Glomerular visceral epithelial cell (primary cell): Measurements from ENCODE around the gene IFIT5.
A peak's percentile ranks its signal among the peaks of the same experiment; 100 is the strongest.
"Not testable (repeated sequence)": the region's sequence is repeated elsewhere in the genome, so short reads cannot be mapped to it uniquely, and the experiment has no call there.

Experiments
- DNase-seq: peaks from one replicate; pipeline ENCODE4 v3.0.0-alpha.2; 2016; ENCODE audit errors: extremely low spot score

Gene IFIT5

GRCh38 chr10:89414146-89414878, at the start of gene IFIT5:
Gene IFIT5, plus strand, starts transcription at chr10:89414568. Its CDS starts 231 bp downstream, at chr10:89414799.
- peak; percentile 70 for DNase-seq

DNA sequence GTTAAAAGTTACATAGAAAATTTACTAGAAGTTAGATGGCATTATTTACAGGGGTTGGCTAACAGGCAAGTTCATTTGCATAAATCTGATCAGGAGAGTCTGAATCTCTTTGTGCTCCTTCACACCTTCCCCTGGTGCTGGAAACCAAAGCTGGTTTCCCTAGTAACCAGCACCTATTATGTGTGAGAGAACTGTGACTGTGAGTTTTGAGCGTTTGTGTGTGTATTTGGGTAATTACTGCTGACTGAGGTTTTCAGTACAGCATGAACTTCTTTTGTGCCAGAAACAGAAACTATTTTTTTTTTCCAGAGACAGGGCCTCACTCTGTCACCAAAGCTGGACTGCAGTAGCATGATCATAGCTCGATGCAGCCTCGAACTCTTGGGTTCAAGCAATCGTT, 46.8 kb upstream of the IFIT5 start:
- DNase-seq = no peak

DNA sequence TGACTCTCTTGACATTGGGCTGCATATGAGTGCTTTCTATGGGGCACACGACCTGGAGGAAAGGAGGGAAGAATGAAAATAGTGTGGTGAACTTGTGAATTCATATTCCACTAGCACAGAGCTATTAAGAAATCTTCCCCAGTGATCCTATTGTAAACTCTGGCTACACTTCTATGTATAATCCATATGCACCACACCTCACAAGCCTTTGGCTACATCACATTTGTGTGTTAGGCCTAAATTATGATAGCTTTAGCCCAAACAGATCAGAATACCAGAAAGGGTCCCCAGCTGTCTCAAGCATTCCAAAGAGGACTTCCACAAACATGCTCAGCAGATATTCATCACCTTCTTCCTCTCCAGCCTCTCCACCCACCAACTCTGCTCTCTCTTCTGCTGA, 46.2 kb upstream of the IFIT5 start:
- no peak for DNase-seq

- DNase-seq = peak; percentile 61
These were observed 44.9 kb upstream of the IFIT5 start for GRCh38 chr10:89369156-89370105.

GRCh38 chr10:89371079-89371478, 43.3 kb upstream of the IFIT5 start:
- no peak for DNase-seq

GRCh38 chr10:89371987-89372386, 42.4 kb upstream of the IFIT5 start:
- DNase-seq = no peak

- DNase-seq = peak; percentile 80
These were observed 40.3 kb upstream of the IFIT5 start for GRCh38 chr10:89373916-89374711.

DNA sequence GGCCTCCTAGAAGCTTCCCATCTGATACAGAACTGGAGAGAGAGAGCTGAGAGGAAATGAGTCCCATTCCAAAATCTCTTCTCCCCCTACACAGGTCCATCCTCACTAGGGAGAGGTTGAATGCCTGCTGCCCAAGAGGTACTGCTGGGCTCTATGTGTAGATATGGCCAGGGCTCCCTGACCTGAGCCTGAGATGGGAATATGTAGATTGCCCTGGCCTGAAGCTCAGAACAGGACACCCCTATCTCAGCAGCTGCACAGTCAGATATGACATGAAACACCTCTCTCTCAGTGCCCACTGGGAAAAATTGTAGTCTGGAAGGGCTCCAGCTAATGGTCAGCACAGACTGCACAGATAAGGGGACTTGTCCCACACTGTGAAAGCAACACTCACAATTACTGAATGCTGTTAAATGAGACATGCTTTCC, 39.6 kb upstream of the IFIT5 start:
- DNase-seq = no peak

DNA sequence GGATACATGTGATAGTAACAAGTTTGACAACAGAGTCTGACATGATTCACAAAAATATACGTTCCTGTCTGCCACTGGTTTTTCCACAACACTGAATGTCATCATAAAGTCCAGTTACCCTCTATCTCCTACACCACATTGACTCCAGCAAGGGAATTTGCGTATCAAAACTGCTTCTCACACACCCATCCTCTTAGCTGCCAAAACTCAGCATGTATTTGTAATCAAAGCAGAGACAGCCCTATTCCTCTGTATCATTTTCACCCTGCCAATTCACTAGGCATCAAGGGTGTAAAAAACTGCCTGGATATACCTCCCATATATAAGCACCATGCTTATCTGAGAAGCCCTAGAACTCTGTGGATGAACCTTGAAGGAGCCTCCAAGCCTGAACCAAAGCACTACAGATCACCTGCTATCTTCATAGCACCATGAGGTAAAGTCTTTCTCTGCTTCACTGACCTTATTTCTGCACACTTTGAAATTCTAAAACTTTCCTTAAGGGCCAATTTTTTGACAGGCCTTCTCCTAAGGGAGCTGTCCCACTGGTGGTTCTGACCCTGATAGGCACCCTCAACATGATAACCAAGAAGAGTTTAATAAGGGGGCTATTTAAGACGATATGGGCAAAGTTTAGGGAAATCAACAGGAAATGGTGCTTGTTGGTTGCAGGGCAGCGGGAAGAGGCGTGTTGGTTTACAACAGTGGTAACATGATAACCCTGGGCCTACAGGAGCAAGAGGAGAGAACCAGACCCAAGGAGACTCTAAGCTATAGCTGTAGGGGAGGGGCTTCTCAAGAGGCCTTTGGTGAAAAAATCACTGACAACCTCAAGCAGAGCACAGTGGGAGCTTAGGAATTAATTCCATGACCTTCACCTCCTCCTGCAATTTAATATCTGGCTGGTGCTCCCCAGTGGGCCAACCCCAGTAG, 36.4 kb upstream of the IFIT5 start, which contains the start of gene IFIT1B:
Gene IFIT1B (plus strand): TSS at position 352 of the 933 bp plus-strand sequence. CDS start 80 bp downstream, at position 432.
- DNase-seq = no peak

GRCh38 chr10:89379103-89379502, 35.3 kb upstream of the IFIT5 start:
- no peak for DNase-seq

- no peak for DNase-seq
These were observed 31.6 kb upstream of the IFIT5 start for GRCh38 chr10:89382757-89383156.

- no peak for DNase-seq
These were observed 29.7 kb upstream of the IFIT5 start for GRCh38 chr10:89384474-89385340.

DNA sequence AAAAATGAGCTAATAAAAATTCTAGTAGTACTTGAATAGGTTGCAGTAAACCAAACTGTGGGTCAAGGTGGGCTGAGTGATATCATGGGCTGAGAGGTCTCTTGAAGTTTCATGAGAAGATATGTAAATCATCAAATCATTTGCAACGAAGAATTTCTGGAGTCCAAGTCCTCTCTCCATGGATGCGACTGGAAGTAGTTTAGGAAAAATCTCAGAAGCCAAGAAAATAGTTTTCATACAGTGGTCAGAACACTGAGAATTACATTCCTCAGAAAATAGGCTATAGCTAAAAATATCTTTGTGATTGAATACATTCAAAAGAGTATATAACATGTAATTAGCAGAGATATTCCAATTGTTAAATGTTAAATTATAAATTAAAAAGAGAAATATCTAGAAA, 25.6 kb upstream of the IFIT5 start:
- DNase-seq = no peak

- DNase-seq = peak; percentile 51
These were observed 25.1 kb upstream of the IFIT5 start for GRCh38 chr10:89389254-89389653.

DNA sequence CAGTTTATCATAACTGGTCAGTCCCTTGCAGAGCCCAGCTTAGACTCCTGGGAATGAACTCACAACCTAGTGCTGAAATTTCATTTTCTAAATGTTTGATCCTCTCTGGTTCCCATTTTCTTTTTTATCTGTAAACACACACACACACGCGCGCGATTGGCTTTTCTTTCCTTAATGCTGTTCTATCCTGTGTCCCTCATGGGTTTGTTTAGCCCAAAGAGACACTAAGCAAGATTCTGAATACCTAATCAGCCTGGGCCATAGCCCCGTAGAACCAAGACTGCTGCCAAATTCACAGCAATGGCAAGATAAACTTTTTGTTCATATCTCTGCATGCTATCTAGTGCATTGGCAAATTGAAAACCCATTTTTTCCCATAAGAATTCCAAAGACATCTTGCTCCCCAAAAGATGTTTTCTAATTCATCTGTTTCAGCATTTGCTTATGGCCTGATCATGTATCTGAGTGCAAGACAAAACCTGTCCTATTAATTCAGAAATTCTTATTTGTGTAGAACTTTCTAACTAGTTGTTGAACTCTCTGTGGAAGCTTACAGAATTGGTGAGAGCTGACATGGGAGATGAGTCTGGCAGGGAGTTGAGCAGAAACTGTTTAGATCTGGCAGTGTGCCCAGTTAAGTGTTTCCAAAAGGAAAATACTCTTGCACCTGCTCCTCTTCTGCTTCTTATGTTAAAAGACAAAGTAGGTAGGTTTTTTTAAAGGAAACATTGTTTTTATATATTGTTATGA, 23.7 kb upstream of the IFIT5 start:
- no peak for DNase-seq

GRCh38 chr10:89391226-89391576, 23.2 kb upstream of the IFIT5 start:
- DNase-seq = not testable (repeated sequence)

- DNase-seq = peak; percentile 87
These were observed 22.2 kb upstream of the IFIT5 start, which contains the start of gene IFIT1 for GRCh38 chr10:89391907-89392756. Gene IFIT1, plus strand, starts transcription at chr10:89392623. Its CDS starts 90 bp downstream, at chr10:89392713.

DNA sequence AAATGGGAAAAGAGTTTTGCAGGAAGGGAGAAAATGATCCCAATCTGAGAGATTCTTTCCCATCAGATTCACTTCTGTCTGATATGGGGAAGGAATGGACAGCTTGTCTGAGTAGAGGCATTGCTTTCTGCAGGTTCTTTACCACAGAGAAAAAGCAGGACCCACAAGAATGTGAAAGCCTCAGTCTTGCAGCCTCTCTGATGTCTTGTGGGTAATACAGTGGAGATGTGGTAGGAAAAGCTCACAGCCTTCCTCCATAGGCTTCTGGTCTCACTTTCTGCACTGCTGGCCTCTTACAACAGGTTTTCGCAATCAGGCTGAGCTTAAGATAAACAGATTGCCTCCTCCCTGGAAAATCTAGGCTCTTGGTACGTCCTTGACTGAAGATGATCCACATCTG, 21.4 kb upstream of the IFIT5 start:
- DNase-seq = peak; percentile 81
